H1 (cell line): Measurements from ENCODE around the gene CCL4. TPM values are rescaled to one million over a fixed set of nuclear protein-coding genes. Genes with fewer than 3 reads are reported as not detected.

Source experiments
- CTCF ChIA-PET: fragments of 300-600 bp; sonication (Branson Sonifier 250); formaldehyde crosslinking; loops from one replicate; lab custom pipeline; 2021; ENCODE audit not compliant: partially characterized antibody; lab: Charles Lee
- POLR2A ChIA-PET: fragments of 300-600 bp; sonication (Branson Sonifier 250); formaldehyde crosslinking; loops from one replicate; lab custom pipeline; 2021; ENCODE audit warnings: inconsistent platforms; ENCODE audit not compliant: partially characterized antibody; lab: Charles Lee
- DNase-seq, 2 experiments: peaks; one replicate each; pipeline versions ENCODE4 v3.0.0 to v3.0.0-alpha.2; 2010 to 2022; ENCODE audit warnings: low spot score in 2 of 2, low read depth in 1 of 2, mixed read lengths in 1 of 2
- FAIRE-seq: peaks from 2 replicates; lab custom pipeline; 2011; peaks lifted over from hg19 to GRCh38; lab: Jason Lieb, UNC
- H2AFZ ChIP-seq: 2 replicates; pipeline ENCODE4 v1.8.1; 2012; ENCODE audit warnings: low read length, inconsistent platforms
- H2AK5ac ChIP-seq: 2 replicates; pipeline ENCODE4 v1.6.1; 2013; ENCODE audit warnings: low read depth, low read length
- H2BK120ac ChIP-seq: replicated peaks from 2 replicates; pipeline ENCODE3; 2013; ENCODE audit warnings: low read depth, low read length, inconsistent platforms
- H2BK12ac ChIP-seq: 2 replicates; pipeline ENCODE4 v1.6.1; 2013; ENCODE audit warnings: low read depth, low read length
- H2BK15ac ChIP-seq: 2 replicates; pipeline ENCODE4 v1.6.1; 2013; ENCODE audit warnings: low read length
- H2BK20ac ChIP-seq: 2 replicates; pipeline ENCODE4 v1.6.1; 2013; ENCODE audit warnings: low read length
- H2BK5ac ChIP-seq: 2 replicates; pipeline ENCODE4 v1.6.1; 2013; ENCODE audit warnings: low read depth, low read length
- H3K14ac ChIP-seq: 2 replicates; pipeline ENCODE4 v1.6.1; 2013; ENCODE audit warnings: inconsistent platforms; ENCODE audit not compliant: insufficient read length
- H3K18ac ChIP-seq: 2 replicates; pipeline ENCODE4 v1.6.1; 2013; ENCODE audit warnings: low read length; ENCODE audit errors: extremely low read depth
- H3K23ac ChIP-seq: 2 replicates; pipeline ENCODE4 v1.6.1; 2013; ENCODE audit warnings: inconsistent platforms; ENCODE audit not compliant: insufficient read length
- H3K23me2 ChIP-seq: 2 replicates; pipeline ENCODE4 v1.6.1; 2013; ENCODE audit warnings: low read depth, low read length
- H3K27ac ChIP-seq: 2 replicates; pipeline ENCODE4 v1.6.1; 2011; ENCODE audit warnings: low read depth, low read length, inconsistent platforms
- H3K27me3 ChIP-seq, 4 experiments: replicated peaks in 1 of 4; 1 replicate in 1 of 4; 2 replicates in 3 of 4; pipeline versions ENCODE4 v1.6.1 to v1.8.1; 2011 to 2013; ENCODE audit warnings: low read length in 3 of 4, mild to moderate bottlenecking in 3 of 4, inconsistent platforms in 2 of 4, mixed read lengths in 2 of 4, moderate library complexity in 1 of 4; ENCODE audit not compliant: control insufficient read depth in 3 of 4, insufficient read depth in 3 of 4; ENCODE audit errors: extremely low read depth in 1 of 4
- H3K36me3 ChIP-seq, 4 experiments: 2 replicates each; pipeline versions ENCODE4 v1.6.1 to v1.8.1; 2011 to 2013; ENCODE audit warnings: mild to moderate bottlenecking in 4 of 4, low read length in 3 of 4, moderate library complexity in 2 of 4, control low read depth in 1 of 4, inconsistent platforms in 1 of 4; ENCODE audit not compliant: insufficient read depth in 4 of 4, control insufficient read depth in 2 of 4
- H3K4ac ChIP-seq: replicated peaks from 2 replicates; pipeline ENCODE3; 2013; ENCODE audit warnings: low read length, low read depth, mixed read lengths, inconsistent platforms; ENCODE audit not compliant: insufficient read length
- H3K4me1 ChIP-seq, 4 experiments: replicated peaks in 1 of 4; 1 replicate in 1 of 4; 2 replicates in 3 of 4; pipeline versions ENCODE4 v1.6.1 to v1.8.1; 2011 to 2013; ENCODE audit warnings: low read length in 3 of 4, inconsistent platforms in 2 of 4, mixed read lengths in 1 of 4; ENCODE audit not compliant: insufficient read depth in 4 of 4, control insufficient read depth in 3 of 4
- H3K4me2 ChIP-seq, 2 experiments: 2 replicates each; pipeline versions ENCODE4 v1.6.1 to v1.8.1; 2011 to 2013; ENCODE audit warnings: low read depth in 2 of 2, low read length in 2 of 2, control low read depth in 1 of 2, inconsistent platforms in 1 of 2, mild to moderate bottlenecking in 1 of 2; ENCODE audit not compliant: insufficient read depth in 1 of 2
- H3K4me3 ChIP-seq, 4 experiments: fragments of 200-600, 300-600 bp in 1 of 4; sonication (generic), shearing (Covaris generic), sonication (Bioruptor Twin) in 1 of 4; 2 replicates each; pipeline versions ENCODE4 v1.5.1 to v1.8.1; 2011 to 2016; ENCODE audit warnings: low read length in 4 of 4, low read depth in 3 of 4, control low read depth in 2 of 4, inconsistent platforms in 2 of 4, mild to moderate bottlenecking in 2 of 4, mixed read lengths in 1 of 4, moderate library complexity in 1 of 4; ENCODE audit not compliant: insufficient read depth in 2 of 4; ENCODE audit errors: extremely low read depth in 1 of 4
- H3K56ac ChIP-seq: replicated peaks from 2 replicates; pipeline ENCODE3; 2013; ENCODE audit warnings: low read depth, mild to moderate bottlenecking, mixed read lengths, low read length, inconsistent platforms; ENCODE audit not compliant: insufficient read length
- H3K79me1 ChIP-seq: 2 replicates; pipeline ENCODE4 v1.6.1; 2013; ENCODE audit warnings: low read depth, low read length, control low read depth
- H3K79me2 ChIP-seq, 2 experiments: 2 replicates each; pipeline versions ENCODE4 v1.6.1 to v1.8.1; 2012 to 2013; ENCODE audit warnings: low read length in 2 of 2, mild to moderate bottlenecking in 2 of 2, inconsistent platforms in 1 of 2; ENCODE audit not compliant: insufficient read depth in 2 of 2, control insufficient read depth in 1 of 2
- H3K9ac ChIP-seq, 4 experiments: replicated peaks in 1 of 4; 1 replicate in 1 of 4; 2 replicates in 3 of 4; pipeline versions ENCODE4 v1.6.1 to v1.8.1; 2011 to 2013; ENCODE audit warnings: low read depth in 3 of 4, low read length in 3 of 4, control low read depth in 2 of 4, mild to moderate bottlenecking in 2 of 4, moderate library complexity in 2 of 4, inconsistent platforms in 1 of 4; ENCODE audit errors: extremely low read depth in 1 of 4
- H3K9me3 ChIP-seq, 2 experiments: 2 replicates each; pipeline versions ENCODE4 v1.6.1 to v1.8.1; 2012 to 2013; ENCODE audit warnings: mild to moderate bottlenecking in 2 of 2, moderate library complexity in 2 of 2, control low read depth in 1 of 2, inconsistent platforms in 1 of 2, low read depth in 1 of 2, low read length in 1 of 2, mixed read lengths in 1 of 2; ENCODE audit not compliant: insufficient read depth in 2 of 2
- H4K20me1 ChIP-seq, 2 experiments: replicated peaks in 1 of 2; 2 replicates each; pipeline versions ENCODE3 to v1.8.1; 2011 to 2013; ENCODE audit warnings: inconsistent platforms in 2 of 2, low read length in 2 of 2, mild to moderate bottlenecking in 1 of 2; ENCODE audit not compliant: insufficient read depth in 2 of 2, control insufficient read depth in 1 of 2
- H4K5ac ChIP-seq: 2 replicates; pipeline ENCODE4 v1.6.1; 2013; ENCODE audit warnings: low read length, low read depth, mixed read lengths, inconsistent platforms; ENCODE audit not compliant: insufficient read length
- H4K8ac ChIP-seq: 2 replicates; pipeline ENCODE4 v1.8.0; 2013; ENCODE audit warnings: mild to moderate bottlenecking, moderate library complexity, low read length, inconsistent platforms; ENCODE audit not compliant: insufficient read depth; ENCODE audit errors: extremely low read depth
- H4K91ac ChIP-seq: replicated peaks from 2 replicates; pipeline ENCODE3; 2013; ENCODE audit warnings: low read length, mixed read lengths, inconsistent platforms; ENCODE audit not compliant: insufficient read length
- CTBP2 ChIP-seq: IDR thresholded peaks from 2 replicates; pipeline ENCODE4 v1.7.0; 2011; ENCODE audit warnings: borderline replicate concordance, mild to moderate bottlenecking, moderate library complexity, mixed read lengths, low read length; ENCODE audit not compliant: insufficient read depth, insufficient read length
- JUN ChIP-seq: IDR thresholded peaks from 2 replicates; pipeline ENCODE4 v1.6.1; 2011; ENCODE audit warnings: low read depth, mild to moderate bottlenecking, improper control_type of control experiment, low read length
- RFX5 ChIP-seq: IDR thresholded peaks from 2 replicates; pipeline ENCODE4 v1.6.1; 2011; ENCODE audit warnings: low read depth, low read length, improper control_type of control experiment, borderline replicate concordance
- SIRT6 ChIP-seq: IDR thresholded peaks from one replicate; pipeline ENCODE4 v1.7.1; 2012; ENCODE audit warnings: low read length, inconsistent platforms
- SP2 ChIP-seq: IDR thresholded peaks from 2 replicates; pipeline ENCODE4 v1.6.1; 2012; ENCODE audit warnings: mild to moderate bottlenecking, low read length, inconsistent platforms
- WGBS, 2 experiments: shearing (Covaris generic) in 1 of 2; methylation state at CpG; one replicate each; pipeline versions ENCODE4 v1.1.6 to v1.1.7; 2013 to 2015; ENCODE audit warnings: low lambda C conversion rate in 2 of 2, mixed read lengths in 2 of 2, inconsistent platforms in 1 of 2, low coverage in 1 of 2, missing lambda C conversion rate in 1 of 2; ENCODE audit not compliant: insufficient replicate concordance in 2 of 2, insufficient coverage in 1 of 2, insufficient read length in 1 of 2; ENCODE audit errors: extremely low coverage in 1 of 2, missing lambda C conversion rate in 1 of 2; 5-methylcytosine and 5-hydroxymethylcytosine counted together
- polyA plus RNA-seq, 7 experiments: library from polyadenylated mRNA; depleted of rRNA in 3 of 7; stranded (reverse) in 5 of 7; unstranded in 2 of 7; fragments of >200 nt in 5 of 7; fragments of 200-250 nt in 2 of 7; gene quantifications; 1 replicate in 5 of 7; 2 replicates in 1 of 7; 4 replicates in 1 of 7; pipeline versions ENCODE4 v1.2.1 to v1.2.3, GENCODE V29; 2011 to 2013; ENCODE audit warnings: missing spikeins in 2 of 7, mixed read lengths in 2 of 7
- total RNA-seq: library from RNA; stranded (reverse); fragmentation: NEBNext Ultra II Directional; extraction: Animal tissue kit (Norgen Biotek cat#: 25700); gene quantifications from 2 replicates; pipeline ENCODE4 v1.2.1, GENCODE V29; 2021

Gene CCL4
- total and polyA plus RNA-seq, 2 of the 8 experiments (the other 6 are each of a cell fraction or from before 2014, with no cell fraction given): not detected

DNA sequence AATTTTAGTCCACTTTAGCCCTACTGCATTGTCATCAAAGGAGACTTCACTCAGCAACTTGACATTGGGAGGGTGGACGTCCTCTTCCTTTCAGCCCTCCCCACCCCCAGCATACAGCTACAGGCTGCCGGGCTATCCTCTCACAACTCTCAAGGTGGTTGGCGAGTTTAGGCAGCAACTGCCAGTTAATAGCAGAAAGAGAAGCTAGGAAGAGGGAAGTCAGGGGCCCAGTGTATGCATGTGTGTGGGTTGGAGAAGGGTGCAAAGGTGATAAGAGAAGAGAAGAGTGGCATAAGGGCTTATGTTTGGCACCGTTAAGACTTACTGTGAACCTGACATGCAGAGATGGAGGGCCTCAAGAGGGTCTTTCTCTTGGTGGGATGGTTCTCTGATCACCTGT, 31.8 kb downstream of the CCL4 start:
- 66% methylated on average over 4 of the region's 4 CpGs; no CpG with 5 or more reads in 1 of the 2 experiments for WGBS, 2 experiments
- no peak for FAIRE-seq
- H3K79me2 ChIP-seq: no peaks in the 10 kb centered on the region
- H3K18ac ChIP-seq: no peak overlapping the region
- no peak overlapping the region for H2BK12ac ChIP-seq
- H3K9me3 ChIP-seq: no peaks in the 10 kb centered on the region
- no peak overlapping the region for H2BK5ac ChIP-seq
- H3K27ac ChIP-seq: no peak overlapping the region
- ChIA-PET CTCF (interaction anchor here (0.6 to 5.0 kb wide), 2 partner anchors 12 to 258 kb away, joined by 3 to 20 read pairs; no protein-coding TSS in a partner anchor), POLR2A (no interaction called here)
- 0 out of 2 replicates have a peak overlapping the region, but pooled peaks have one; percentile 13 for H2AFZ ChIP-seq
- no peaks in the 10 kb centered on the region for H3K4me1 ChIP-seq
- H3K4ac ChIP-seq: no peak overlapping the region
- no peaks in the 10 kb centered on the region for H3K36me3 ChIP-seq
- no peak overlapping the region for H3K4me3 ChIP-seq
- H3K4me2 ChIP-seq: no peak overlapping the region
- no peak overlapping the region for H3K14ac ChIP-seq
- H3K56ac ChIP-seq: no peak overlapping the region
- H3K23me2 ChIP-seq: no peaks in the 10 kb centered on the region
- H3K27me3 ChIP-seq: no peaks in the 10 kb centered on the region
- no peak for DNase-seq
- H2AK5ac ChIP-seq: no peak overlapping the region
- H4K5ac ChIP-seq: no peak overlapping the region
- no peak overlapping the region for H2BK15ac ChIP-seq
- H4K8ac ChIP-seq: no peak overlapping the region; the same call in 1 of the 2 replicates
- no peak overlapping the region for H3K23ac ChIP-seq
- H4K91ac ChIP-seq: no peak overlapping the region
- H2BK20ac ChIP-seq: no peak overlapping the region
- no peaks in the 10 kb centered on the region for H3K79me1 ChIP-seq
- H3K9ac ChIP-seq: no peak overlapping the region
- no peaks in the 10 kb centered on the region for H4K20me1 ChIP-seq
- no peak overlapping the region for H2BK120ac ChIP-seq
- TF ChIP-seq RFX5 (no peak), SP2 (no peak), CTBP2 (no peak), JUN (no peak), SIRT6 (no peak)
